H4 (cell line): ENCODE data around the gene VARS1. TPM values are rescaled to one million over a fixed set of nuclear protein-coding genes. Genes with fewer than 3 reads are reported as not detected.
"Not testable (repeated sequence)": the region's sequence is repeated elsewhere in the genome, so short reads cannot be mapped to it uniquely, and the experiment has no call there.

ENCODE experiments used
- DNase-seq: peaks from one replicate; pipeline ENCODE4 v3.0.0-alpha.2; 2015; ENCODE audit warnings: low spot score
- total RNA-seq: library from RNA; depleted of rRNA; stranded (reverse); fragments of >200 nt; shearing (Covaris generic); gene quantifications from 2 replicates; pipeline ENCODE4 v1.2.3, GENCODE V29; 2014; rRNA removed

Gene VARS1
- total RNA-seq, result 37.3 and 37.5 TPM in 2 replicates

GRCh38 chr6:31795616-31796298, at the start of gene VARS1:
VARS1 (minus strand) TSS chr6:31795752; CDS start chr6:31795217, 535 bp downstream.
- peak; percentile 86 for DNase-seq

GRCh38 chr6:31844507-31844906, 49.0 kb upstream of the VARS1 start:
- no peak for DNase-seq

- DNase-seq, result no peak
Measured at GRCh38 chr6:31842053-31842452, 46.5 kb upstream of the VARS1 start.

GRCh38 chr6:31839779-31840126, 44.2 kb upstream of the VARS1 start:
- not testable (repeated sequence) for DNase-seq

- DNase-seq, result no peak
Measured at GRCh38 chr6:31838968-31839367, 43.4 kb upstream of the VARS1 start.

- DNase-seq, result not testable (repeated sequence)
Measured at GRCh38 chr6:31838114-31838553, 42.6 kb upstream of the VARS1 start.

- DNase-seq, result no peak
Measured at GRCh38 chr6:31837369-31838113, 42.0 kb upstream of the VARS1 start.

GRCh38 chr6:31836474-31837368, 41.2 kb upstream of the VARS1 start:
- no peak for DNase-seq

- no peak for DNase-seq
Measured at GRCh38 chr6:31836047-31836473, 40.5 kb upstream of the VARS1 start.

- DNase-seq, result peak; percentile 72
Measured at GRCh38 chr6:31834367-31835250, 39.1 kb upstream of the VARS1 start.

- no peak for DNase-seq
Measured at GRCh38 chr6:31831350-31832215, 36.0 kb upstream of the VARS1 start.

- DNase-seq, result no peak
Measured at GRCh38 chr6:31830886-31831335, 35.4 kb upstream of the VARS1 start.

GRCh38 chr6:31829633-31830283, 34.2 kb upstream of the VARS1 start:
- no peak for DNase-seq

GRCh38 chr6:31827286-31828079, 31.9 kb upstream of the VARS1 start, which contains the start of gene HSPA1B:
HSPA1B (plus strand) TSS chr6:31827738; CDS start chr6:31827951, 213 bp downstream.
- DNase-seq, result peak; percentile 100

- peak; percentile 85 for DNase-seq
Measured at GRCh38 chr6:31826793-31827285, 31.3 kb upstream of the VARS1 start.

GRCh38 chr6:31825553-31825952, 30.0 kb upstream of the VARS1 start:
- DNase-seq, result no peak

- not testable (repeated sequence) for DNase-seq
Measured at GRCh38 chr6:31823592-31824196, 28.1 kb upstream of the VARS1 start.
